ENCODE results near the gene ACSL4. TPM values are rescaled to one million over a fixed set of nuclear protein-coding genes. Genes with fewer than 3 reads are reported as not detected.
"Not testable (repeated sequence)": the region's sequence is repeated elsewhere in the genome, so short reads cannot be mapped to it uniquely, and the experiment has no call there.

ACSL4 gene
- total and polyA plus RNA-seq, 5 donors = 18.3 to 56.1 (median 46.3) TPM

GRCh38 chrX:109697855-109698254, 35.2 kb downstream of the ACSL4 start:
- Histone ChIP-seq H3K4me3 (ENCODE audit: low read length) (no peak overlapping the region), H3K27me3 (ENCODE audit: control insufficient read depth, insufficient read depth) (no peaks in the 10 kb centered on the region), H3K4me1 (ENCODE audit: control insufficient read depth, insufficient read depth, low read length) (no peaks in the 10 kb centered on the region), H3K27ac (ENCODE audit: low read length) (no peak overlapping the region), H3K9me3 (ENCODE audit: control insufficient read depth, low read length) (no peaks in the 10 kb centered on the region)
- no peak for DNase-seq
- WGBS = 60% methylated on average over 2 of the region's 2 CpGs
- intact Hi-C loops (cut with DNase I) = no loop called here
- no peak for ATAC-seq

GRCh38 chrX:109696146-109696740, 36.8 kb downstream of the ACSL4 start:
- ATAC-seq (no peak), DNase-seq (no peak)
- H3K27ac ChIP-seq (ENCODE audit: low read length) = no peak overlapping the region
- WGBS = 91% methylated on average over 4 of the region's 4 CpGs
- H3K4me1 ChIP-seq (ENCODE audit: control insufficient read depth, insufficient read depth, low read length) = no peaks in the 10 kb centered on the region
- intact Hi-C loops (cut with DNase I) = no loop called here
- H3K9me3 ChIP-seq (ENCODE audit: control insufficient read depth, low read length) = no peaks in the 10 kb centered on the region
- no peaks in the 10 kb centered on the region for H3K27me3 ChIP-seq (ENCODE audit: control insufficient read depth, insufficient read depth)
- H3K4me3 ChIP-seq (ENCODE audit: low read length) = no peak overlapping the region

- 97% methylated on average over 3 of the region's 3 CpGs for WGBS
- H3K4me1 ChIP-seq (ENCODE audit: control insufficient read depth, insufficient read depth, low read length) = no peaks in the 10 kb centered on the region
- DNase-seq (no peak), ATAC-seq (no peak)
- no peaks in the 10 kb centered on the region for H3K9me3 ChIP-seq (ENCODE audit: control insufficient read depth, low read length)
- intact Hi-C loops (cut with DNase I) = no loop called here
- no peak overlapping the region for H3K4me3 ChIP-seq (ENCODE audit: low read length)
- H3K27me3 ChIP-seq (ENCODE audit: control insufficient read depth, insufficient read depth) = no peaks in the 10 kb centered on the region
- no peak overlapping the region for H3K27ac ChIP-seq (ENCODE audit: low read length)
These were observed 37.4 kb downstream of the ACSL4 start for GRCh38 chrX:109695637-109696036.

- 100% methylated on average over 2 of the region's 2 CpGs for WGBS
- Histone ChIP-seq H3K27me3 (ENCODE audit: control insufficient read depth, insufficient read depth) (no peaks in the 10 kb centered on the region), H3K4me1 (ENCODE audit: control insufficient read depth, insufficient read depth, low read length) (no peaks in the 10 kb centered on the region), H3K9me3 (ENCODE audit: control insufficient read depth, low read length) (no peaks in the 10 kb centered on the region), H3K4me3 (ENCODE audit: low read length) (no peak overlapping the region), H3K27ac (ENCODE audit: low read length) (no peak overlapping the region)
- intact Hi-C loops (cut with DNase I) = no loop called here
- ATAC-seq (no peak), DNase-seq (no peak)
These were observed 41.3 kb downstream of the ACSL4 start for GRCh38 chrX:109691752-109692151.

DNA sequence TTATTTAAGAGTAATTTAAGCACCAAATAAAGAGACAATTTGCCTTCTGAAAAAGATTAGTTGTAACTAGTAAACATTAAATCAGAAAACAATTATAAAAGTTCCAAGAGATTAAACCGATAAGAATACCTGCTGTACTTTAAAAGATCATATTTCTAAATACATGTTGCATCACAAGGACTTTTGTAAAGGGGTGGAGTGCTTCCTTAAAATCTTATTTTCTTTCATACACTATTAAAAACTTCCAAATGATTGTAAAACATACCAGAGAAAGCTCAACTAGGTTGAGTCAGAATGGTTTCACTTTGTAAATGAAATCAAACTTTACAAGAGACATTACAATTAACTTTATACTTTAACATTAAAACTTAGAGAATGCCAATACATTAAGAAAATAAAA, 41.8 kb downstream of the ACSL4 start:
- Histone ChIP-seq H3K9me3 (ENCODE audit: control insufficient read depth, low read length) (no peaks in the 10 kb centered on the region), H3K4me3 (ENCODE audit: low read length) (no peak overlapping the region), H3K27ac (ENCODE audit: low read length) (no peak overlapping the region), H3K4me1 (ENCODE audit: control insufficient read depth, insufficient read depth, low read length) (no peaks in the 10 kb centered on the region), H3K27me3 (ENCODE audit: control insufficient read depth, insufficient read depth) (no peaks in the 10 kb centered on the region)
- intact Hi-C loops (cut with DNase I) = no loop called here
- ATAC-seq (no peak), DNase-seq (no peak)
- 79% methylated on average over 1 of the region's 1 CpG for WGBS

- Histone ChIP-seq H3K9me3 (ENCODE audit: control insufficient read depth, low read length) (no peaks in the 10 kb centered on the region), H3K4me1 (ENCODE audit: control insufficient read depth, insufficient read depth, low read length) (no peaks in the 10 kb centered on the region), H3K27ac (ENCODE audit: low read length) (no peak overlapping the region), H3K4me3 (ENCODE audit: low read length) (no peak overlapping the region), H3K27me3 (ENCODE audit: control insufficient read depth, insufficient read depth) (no peaks in the 10 kb centered on the region)
- ATAC-seq (no peak), DNase-seq (no peak)
- intact Hi-C loops (cut with DNase I) = no loop called here
- WGBS = 97% methylated on average over 1 of the region's 1 CpG
These were observed 45.2 kb downstream of the ACSL4 start for GRCh38 chrX:109687903-109688302.

GRCh38 chrX:109685656-109686078, 47.4 kb downstream of the ACSL4 start:
- intact Hi-C loops (cut with DNase I) = no loop called here
- H3K4me3 ChIP-seq (ENCODE audit: low read length) = no peak overlapping the region
- no peaks in the 10 kb centered on the region for H3K4me1 ChIP-seq (ENCODE audit: control insufficient read depth, insufficient read depth, low read length)
- no peak for DNase-seq
- H3K9me3 ChIP-seq (ENCODE audit: control insufficient read depth, low read length) = no peaks in the 10 kb centered on the region
- ATAC-seq = no peak
- 91% methylated on average over 2 of the region's 2 CpGs for WGBS
- no peak overlapping the region for H3K27ac ChIP-seq (ENCODE audit: low read length)
- H3K27me3 ChIP-seq (ENCODE audit: control insufficient read depth, insufficient read depth) = no peaks in the 10 kb centered on the region

GRCh38 chrX:109684136-109684535, 48.9 kb downstream of the ACSL4 start:
- WGBS = 46% methylated on average over 1 of the region's 1 CpG
- Histone ChIP-seq H3K27me3 (ENCODE audit: control insufficient read depth, insufficient read depth) (no peaks in the 10 kb centered on the region), H3K27ac (ENCODE audit: low read length) (no peak overlapping the region), H3K9me3 (ENCODE audit: control insufficient read depth, low read length) (no peaks in the 10 kb centered on the region), H3K4me1 (ENCODE audit: control insufficient read depth, insufficient read depth, low read length) (no peaks in the 10 kb centered on the region), H3K4me3 (ENCODE audit: low read length) (no peak overlapping the region)
- no peak for DNase-seq
- no peak for ATAC-seq
- intact Hi-C loops (cut with DNase I) = no loop called here

- DNase-seq = no peak
- Histone ChIP-seq H3K9me3 (ENCODE audit: control insufficient read depth, low read length) (no peaks in the 10 kb centered on the region), H3K4me1 (ENCODE audit: control insufficient read depth, insufficient read depth, low read length) (no peaks in the 10 kb centered on the region), H3K27me3 (ENCODE audit: control insufficient read depth, insufficient read depth) (no peaks in the 10 kb centered on the region), H3K4me3 (ENCODE audit: low read length) (no peak overlapping the region), H3K27ac (ENCODE audit: low read length) (no peak overlapping the region)
- 73% methylated on average over 2 of the region's 2 CpGs for WGBS
- intact Hi-C loops (cut with DNase I) = no loop called here
- no peak for ATAC-seq
These were observed 51.5 kb downstream of the ACSL4 start for GRCh38 chrX:109681475-109682081.

DNA sequence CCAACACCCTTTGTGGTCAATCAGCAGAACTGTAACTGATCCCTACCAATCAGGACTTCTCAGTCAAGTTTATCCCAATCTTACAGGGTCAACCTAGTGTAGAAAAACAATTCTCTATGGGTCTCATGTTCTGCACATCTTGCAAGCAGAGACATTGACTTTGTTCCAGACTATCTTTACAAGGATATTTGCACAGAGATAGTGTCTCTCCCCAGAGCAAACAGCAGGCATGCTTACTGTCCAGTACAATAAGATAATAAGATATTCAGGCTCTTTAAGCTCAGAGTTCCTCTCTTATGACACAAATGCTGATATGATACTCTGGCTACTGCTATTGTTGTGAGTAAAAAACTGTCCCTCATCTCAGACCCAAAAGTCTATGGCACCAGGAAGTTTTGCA, 53.2 kb downstream of the ACSL4 start:
- ATAC-seq = no peak
- intact Hi-C loops (cut with DNase I) = no loop called here
- Histone ChIP-seq H3K4me3 (ENCODE audit: low read length) (no peak overlapping the region), H3K27ac (ENCODE audit: low read length) (no peak overlapping the region), H3K9me3 (ENCODE audit: control insufficient read depth, low read length) (no peaks in the 10 kb centered on the region), H3K27me3 (ENCODE audit: control insufficient read depth, insufficient read depth) (no peaks in the 10 kb centered on the region), H3K4me1 (ENCODE audit: control insufficient read depth, insufficient read depth, low read length) (no peaks in the 10 kb centered on the region)
- DNase-seq = no peak

- Histone ChIP-seq H3K4me1 (ENCODE audit: control insufficient read depth, insufficient read depth, low read length) (no peaks in the 10 kb centered on the region), H3K27me3 (ENCODE audit: control insufficient read depth, insufficient read depth) (no peaks in the 10 kb centered on the region), H3K4me3 (ENCODE audit: low read length) (no peak overlapping the region), H3K27ac (ENCODE audit: low read length) (no peak overlapping the region), H3K9me3 (ENCODE audit: control insufficient read depth, low read length) (no peaks in the 10 kb centered on the region)
- no peak for DNase-seq
- intact Hi-C loops (cut with DNase I) = no loop called here
- ATAC-seq = peak; percentile 75 to 84
These were observed 60.8 kb downstream of the ACSL4 start for GRCh38 chrX:109672239-109672638.

GRCh38 chrX:109671170-109671569, 61.9 kb downstream of the ACSL4 start:
- H3K4me1 ChIP-seq (ENCODE audit: control insufficient read depth, insufficient read depth, low read length); ATAC-seq; H3K27me3 ChIP-seq (ENCODE audit: control insufficient read depth, insufficient read depth); H3K4me3 ChIP-seq (ENCODE audit: low read length); H3K9me3 ChIP-seq (ENCODE audit: control insufficient read depth, low read length); H3K27ac ChIP-seq (ENCODE audit: low read length); intact Hi-C loops (cut with DNase I): not testable (repeated sequence)
- DNase-seq = peak in 1 of 3 donors; percentile 58
- 97% methylated on average over 29 of the region's 29 CpGs for WGBS
